ENCODE results near the gene SHMT2.
A peak's percentile ranks its signal among the peaks of the same experiment; 100 is the strongest.
"Not testable (repeated sequence)": the region's sequence is repeated elsewhere in the genome, so short reads cannot be mapped to it uniquely, and the experiment has no call there.

Gene SHMT2

GRCh38 chr12:57266681-57267080, 37.2 kb downstream of the SHMT2 start:
- no peak for DNase-seq (ENCODE audit: low read depth)

GRCh38 chr12:57268264-57268663, 38.8 kb downstream of the SHMT2 start:
- peak; percentile 47 for DNase-seq (ENCODE audit: low read depth)

- no peak for DNase-seq (ENCODE audit: low read depth)
Observed at GRCh38 chr12:57270966-57271470, 41.5 kb downstream of the SHMT2 start.

- no peak for DNase-seq (ENCODE audit: low read depth)
Observed at GRCh38 chr12:57272337-57273151, 43.0 kb downstream of the SHMT2 start.

GRCh38 chr12:57273516-57273915, 44.0 kb downstream of the SHMT2 start:
- DNase-seq (ENCODE audit: low read depth) = no peak

GRCh38 chr12:57276233-57276632, 46.7 kb downstream of the SHMT2 start:
- not testable (repeated sequence) for DNase-seq (ENCODE audit: low read depth)

GRCh38 chr12:57276935-57277563, 47.5 kb downstream of the SHMT2 start:
- no peak for DNase-seq (ENCODE audit: low read depth)

- DNase-seq (ENCODE audit: low read depth) = no peak
Observed at GRCh38 chr12:57278465-57279381, 49.2 kb downstream of the SHMT2 start.

- DNase-seq (ENCODE audit: low read depth) = peak; percentile 65
Observed at GRCh38 chr12:57280211-57281062, 50.9 kb downstream of the SHMT2 start.

- DNase-seq (ENCODE audit: low read depth) = not testable (repeated sequence)
Observed at GRCh38 chr12:57282073-57282472, 52.6 kb downstream of the SHMT2 start.

Measured in activated T-cell treated with anti-CD3 and anti-CD28 coated beads for 48 hours (primary cell).